GM03348 (cell line): ENCODE measurements around the gene MEPE.

ENCODE experiments used
- DNase-seq: peaks from one replicate; pipeline ENCODE4 v3.0.0; 2012; ENCODE audit warnings: low spot score

The MEPE gene

GRCh38 chr4:87843936-87844335, 11.2 kb downstream of the MEPE start:
- peak; percentile 72 for DNase-seq

- DNase-seq, result peak; percentile 23
Observed at GRCh38 chr4:87844452-87844851, 11.7 kb downstream of the MEPE start.

DNA sequence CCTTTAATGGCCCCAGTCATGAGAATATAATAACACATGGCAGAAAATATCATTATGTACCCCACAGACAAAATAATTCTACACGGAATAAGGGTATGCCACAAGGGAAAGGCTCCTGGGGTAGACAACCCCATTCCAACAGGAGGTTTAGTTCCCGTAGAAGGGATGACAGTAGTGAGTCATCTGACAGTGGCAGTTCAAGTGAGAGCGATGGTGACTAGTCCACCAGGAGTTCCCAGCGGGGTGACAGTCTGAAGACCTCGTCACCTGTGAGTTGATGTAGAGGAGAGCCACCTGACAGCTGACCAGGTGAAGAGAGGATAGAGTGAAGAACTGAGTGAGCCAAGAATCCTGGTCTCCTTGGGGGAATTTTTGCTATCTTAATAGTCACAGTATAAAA, 13.5 kb downstream of the MEPE start:
- no peak for DNase-seq

DNA sequence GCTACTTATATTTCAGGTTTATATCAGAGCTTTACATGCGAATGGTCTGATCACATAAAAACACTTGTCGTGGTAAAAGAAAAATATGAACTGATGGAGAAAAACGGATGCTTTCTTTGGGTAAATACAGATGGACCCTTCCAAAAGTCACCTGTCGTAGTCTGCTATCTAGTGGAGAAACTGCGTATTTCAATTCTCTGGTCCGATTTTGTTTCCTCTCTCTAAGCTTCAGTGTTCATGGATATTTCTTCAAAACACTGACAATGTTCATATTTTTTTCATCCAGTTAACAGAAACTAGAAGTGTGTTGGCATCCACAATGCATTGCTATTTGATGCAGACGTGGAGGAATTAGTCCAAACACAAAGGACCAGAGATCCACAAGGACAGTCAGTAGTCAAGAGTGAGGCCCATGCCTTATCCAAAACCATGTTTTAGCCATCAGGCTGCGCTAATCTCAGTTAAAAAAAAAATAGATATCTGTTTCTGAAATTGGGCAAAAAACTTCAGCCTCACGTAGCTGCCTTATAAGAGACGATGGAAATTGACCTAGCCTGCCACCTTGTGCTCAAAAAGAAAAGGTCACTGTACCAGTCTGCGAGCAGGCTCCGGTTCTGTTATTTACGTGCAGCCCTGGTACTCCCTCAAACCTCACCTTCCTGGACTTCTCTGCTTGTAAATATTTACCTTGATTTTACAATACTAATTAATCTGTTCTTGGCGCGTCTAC, 16.0 kb downstream of the MEPE start:
- DNase-seq, result peak; percentile 68

DNA sequence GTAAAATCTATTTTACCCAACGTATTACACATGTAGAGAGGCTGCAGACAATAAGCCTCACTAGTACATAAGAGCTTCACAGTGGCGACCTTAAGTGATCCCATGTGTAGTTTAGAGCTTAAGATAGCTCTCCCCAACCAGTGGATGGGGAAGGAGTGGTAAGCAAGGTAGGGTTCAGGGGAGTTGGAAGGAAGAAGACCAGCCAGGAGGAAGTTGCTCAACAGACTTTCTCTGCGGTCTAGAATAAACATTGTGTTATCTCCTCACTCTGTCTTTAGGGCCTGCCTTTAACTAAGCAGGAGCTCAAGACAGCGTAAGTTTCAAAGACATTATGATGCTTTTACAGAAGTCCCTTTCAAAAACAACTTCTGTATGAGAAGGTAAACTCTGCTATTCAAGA, 16.8 kb downstream of the MEPE start:
- DNase-seq, result no peak

DNA sequence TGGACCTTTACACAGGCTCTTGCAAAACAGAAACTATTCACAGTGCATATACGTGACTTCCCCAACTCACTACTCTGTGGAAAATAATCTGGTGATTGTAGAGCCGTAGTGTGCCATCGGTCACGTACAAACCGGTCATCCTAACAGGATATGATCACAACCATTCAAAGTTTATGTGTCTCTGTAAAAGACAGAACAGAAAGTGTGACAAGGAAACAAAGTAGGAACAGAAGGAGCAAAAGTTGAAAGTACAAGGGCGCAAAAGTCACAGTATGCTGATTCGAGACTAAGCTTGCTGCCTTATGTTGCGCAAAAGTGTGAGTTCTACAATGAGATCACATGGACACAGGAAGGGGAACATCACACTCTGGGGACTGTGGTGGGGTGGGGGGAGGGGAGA, 18.6 kb downstream of the MEPE start:
- DNase-seq, result no peak

- DNase-seq, result no peak
Observed at GRCh38 chr4:87851953-87852352, 19.2 kb downstream of the MEPE start.

GRCh38 chr4:87853108-87853507, 20.3 kb downstream of the MEPE start:
- peak; percentile 52 for DNase-seq

DNA sequence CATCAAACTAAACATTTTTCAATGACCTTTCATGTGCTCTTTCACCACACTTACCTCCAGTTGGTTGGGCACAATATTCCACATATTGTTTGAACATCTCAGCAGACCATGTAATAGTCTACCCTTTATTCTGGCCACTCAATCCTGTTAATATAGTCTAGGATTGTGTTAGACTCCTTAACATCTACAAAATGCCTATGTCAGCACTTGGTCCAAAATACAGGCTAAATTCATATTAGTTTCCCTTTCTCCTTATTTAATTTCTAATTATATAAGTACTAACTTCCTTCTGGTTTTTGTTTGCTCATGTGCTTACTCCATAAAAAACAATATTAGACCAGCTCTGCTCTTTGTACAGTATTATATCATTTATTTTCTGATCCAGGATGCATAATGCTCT, 21.1 kb downstream of the MEPE start:
- DNase-seq, result no peak

DNA sequence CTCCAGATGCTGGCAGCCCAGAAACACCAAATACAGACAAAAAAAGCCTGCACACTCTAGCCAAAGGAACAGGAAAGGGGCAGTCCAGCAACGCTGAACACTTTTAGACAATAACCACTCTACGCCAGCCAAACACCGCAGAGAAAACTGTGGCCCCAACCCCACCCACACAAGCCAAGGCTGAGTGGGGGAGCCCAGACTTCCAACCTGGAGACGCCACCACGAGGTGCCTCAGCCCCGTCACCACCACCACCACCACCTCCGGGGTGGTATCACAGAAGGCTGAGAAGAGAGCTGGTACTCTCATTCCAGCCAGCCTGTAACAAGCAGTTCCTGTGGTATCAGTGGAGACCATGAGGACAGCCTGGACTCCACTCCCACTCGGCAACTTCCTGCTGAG, 22.8 kb downstream of the MEPE start:
- no peak for DNase-seq

GRCh38 chr4:87856816-87857215, 24.0 kb downstream of the MEPE start:
- DNase-seq, result peak; percentile 19

DNA sequence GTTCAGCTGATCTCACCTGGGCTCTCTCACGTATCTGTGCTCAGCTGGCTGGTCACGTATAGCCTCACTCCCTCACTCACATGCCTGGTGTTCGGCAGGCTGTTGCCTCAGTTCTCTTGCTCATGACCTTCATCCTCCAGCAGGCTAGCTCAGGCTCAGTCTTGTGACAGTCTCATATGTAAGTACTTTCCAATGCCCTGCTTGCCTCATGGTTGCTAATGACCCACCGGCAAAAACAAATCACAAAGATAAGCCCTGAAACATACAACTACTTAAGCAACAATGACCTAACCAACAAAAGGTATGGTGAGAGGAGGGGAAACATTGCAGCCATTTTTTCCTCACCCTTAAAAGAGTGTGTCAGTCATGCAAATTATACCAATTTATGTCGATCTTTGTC, 25.0 kb downstream of the MEPE start:
- DNase-seq, result no peak

- no peak for DNase-seq
Observed at GRCh38 chr4:87862236-87862635, 29.5 kb downstream of the MEPE start.

- DNase-seq, result no peak
Observed at GRCh38 chr4:87863486-87863885, 30.7 kb downstream of the MEPE start.

DNA sequence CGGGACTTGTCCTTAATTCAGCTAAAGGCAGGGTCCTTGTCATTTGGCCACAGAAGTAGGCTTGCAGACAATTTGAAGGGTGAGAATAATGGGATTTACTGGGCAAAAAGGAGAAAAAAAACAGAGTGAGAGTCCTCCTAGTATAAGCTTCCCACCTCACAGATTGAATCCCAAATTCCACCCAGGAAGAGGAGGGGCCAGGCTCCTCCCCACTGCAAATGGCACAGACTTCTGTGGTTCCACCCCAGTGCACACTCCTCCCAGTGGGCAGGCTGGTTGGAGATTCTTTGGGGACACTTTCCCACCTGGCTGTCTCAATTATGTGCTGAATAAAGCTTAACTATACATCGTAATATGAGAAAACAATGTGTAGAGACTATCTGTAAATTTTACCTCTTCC, 31.6 kb downstream of the MEPE start:
- DNase-seq, result no peak

GRCh38 chr4:87865288-87865687, 32.5 kb downstream of the MEPE start:
- no peak for DNase-seq

DNA sequence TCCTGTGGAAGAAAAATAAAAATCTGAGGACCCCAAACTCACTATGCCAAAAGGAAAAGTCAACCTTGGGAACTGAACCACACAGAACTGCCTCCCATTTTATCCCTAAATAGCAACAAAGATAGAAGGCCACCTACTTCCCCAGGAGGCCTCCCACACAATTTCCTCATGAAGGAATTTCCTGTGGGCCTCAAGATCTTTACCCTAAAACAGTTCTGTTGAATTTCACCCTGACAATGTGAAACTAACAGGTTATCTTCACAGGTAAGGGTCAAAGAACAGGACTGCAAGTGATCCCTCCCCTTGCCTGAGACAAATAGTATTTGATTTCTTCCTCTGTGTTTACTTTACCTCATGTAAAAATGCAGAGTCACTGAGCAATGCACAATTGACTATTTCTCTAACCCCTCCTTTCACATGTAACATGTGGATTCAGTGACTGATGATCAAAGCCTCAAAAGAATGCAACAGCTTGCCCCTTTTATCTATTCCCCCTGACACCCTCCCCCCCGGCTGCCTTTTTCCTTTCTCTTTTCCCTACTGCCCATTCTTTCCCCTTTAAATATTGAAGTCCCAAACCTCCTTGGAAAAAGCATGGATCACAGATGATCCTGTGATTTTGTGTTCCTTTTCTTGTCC, 33.3 kb downstream of the MEPE start:
- DNase-seq, result peak; percentile 26

DNA sequence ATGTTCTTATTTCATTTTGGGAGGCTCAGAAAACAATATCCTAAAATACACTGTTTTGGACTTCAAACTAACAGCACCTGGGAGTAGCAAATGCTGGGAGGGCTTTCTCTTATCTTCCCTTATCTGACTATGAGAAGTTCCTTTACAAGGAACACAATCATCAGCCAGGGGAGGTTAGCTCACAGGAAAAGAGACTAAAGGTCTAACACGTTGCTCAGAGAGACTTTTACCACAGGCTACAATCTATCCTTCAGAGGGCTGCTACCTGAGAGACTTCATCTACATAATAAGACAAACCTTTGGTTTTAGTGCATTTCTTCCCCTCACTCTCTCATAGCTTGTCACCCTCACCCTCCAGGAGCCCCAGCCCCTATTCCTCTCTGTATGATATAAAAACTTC, 35.8 kb downstream of the MEPE start:
- no peak for DNase-seq

DNA sequence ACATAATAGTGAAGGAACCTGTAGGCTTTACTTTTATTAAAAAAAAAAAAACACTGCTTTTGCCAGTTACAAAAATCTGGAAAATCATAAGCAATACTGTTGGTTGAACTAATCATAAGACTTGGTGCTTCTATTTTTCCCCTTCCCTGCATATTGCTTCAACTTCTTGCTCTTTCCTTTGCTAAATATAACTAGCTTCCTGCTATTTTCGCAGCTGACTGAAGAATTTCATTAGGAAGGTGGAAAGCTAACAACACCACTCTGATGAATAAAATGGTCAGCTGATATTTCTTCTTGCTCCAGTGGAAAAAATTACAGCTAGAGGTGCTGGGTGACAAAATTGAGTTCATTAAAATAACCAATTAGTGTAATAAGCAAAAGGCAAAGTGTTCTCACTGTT, 39.3 kb downstream of the MEPE start:
- no peak for DNase-seq

DNA sequence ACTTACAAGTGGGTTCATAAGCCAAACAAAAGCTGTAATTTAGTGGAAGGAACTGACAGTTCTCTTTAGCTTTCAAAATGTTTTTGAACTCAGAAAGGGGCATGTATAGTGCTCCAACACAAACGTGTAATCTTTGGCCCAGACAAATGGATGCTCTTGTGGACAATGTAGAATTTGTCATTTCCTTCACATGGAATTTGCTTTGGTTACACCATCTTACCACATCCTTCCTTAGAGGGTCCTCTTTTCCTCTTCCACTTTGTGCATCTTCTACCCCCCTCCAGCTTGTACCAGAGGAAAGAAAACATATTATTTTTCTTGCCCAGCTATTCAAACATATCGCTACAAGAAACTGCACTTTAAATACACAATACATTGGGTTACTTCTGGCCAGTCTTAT, 42.4 kb downstream of the MEPE start:
- DNase-seq, result no peak

GRCh38 chr4:87880106-87880505, 47.3 kb downstream of the MEPE start:
- no peak for DNase-seq

- no peak for DNase-seq
Observed at GRCh38 chr4:87881115-87881514, 48.3 kb downstream of the MEPE start.

- peak; percentile 19 for DNase-seq
Observed at GRCh38 chr4:87882321-87882720, 49.6 kb downstream of the MEPE start.

DNA sequence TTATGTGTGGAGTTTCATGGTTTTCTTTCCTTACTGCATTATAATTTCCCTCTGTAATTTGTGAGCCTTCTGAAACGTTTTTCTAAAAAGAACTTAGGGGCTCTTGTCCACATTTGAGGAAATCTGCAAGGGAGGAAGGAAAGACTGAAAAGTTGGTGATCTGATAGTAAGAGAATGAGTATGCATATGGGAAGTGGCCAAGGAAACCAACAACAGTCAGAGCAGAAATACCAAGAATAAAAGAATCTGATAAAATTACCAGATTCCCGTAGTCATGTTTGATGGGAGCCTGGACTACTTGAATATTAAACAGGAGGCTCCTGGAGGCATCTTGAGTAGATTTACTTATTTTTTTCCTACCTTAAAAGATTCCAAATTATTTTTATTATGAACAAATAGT, 50.1 kb downstream of the MEPE start:
- no peak for DNase-seq
